GM21717 (cell line): Measurements from ENCODE around the gene TBC1D5.
"Not testable (repeated sequence)": the region's sequence is repeated elsewhere in the genome, so short reads cannot be mapped to it uniquely, and the experiment has no call there.

Experiments used
- ATAC-seq: cut with Tn5 transposase; IDR thresholded peaks from one replicate; pipeline ENCODE4 v1.9.1; 2021; ENCODE audit warnings: mild to moderate bottlenecking, moderate library complexity; ENCODE audit not compliant: unreplicated experiment

TBC1D5 gene

DNA sequence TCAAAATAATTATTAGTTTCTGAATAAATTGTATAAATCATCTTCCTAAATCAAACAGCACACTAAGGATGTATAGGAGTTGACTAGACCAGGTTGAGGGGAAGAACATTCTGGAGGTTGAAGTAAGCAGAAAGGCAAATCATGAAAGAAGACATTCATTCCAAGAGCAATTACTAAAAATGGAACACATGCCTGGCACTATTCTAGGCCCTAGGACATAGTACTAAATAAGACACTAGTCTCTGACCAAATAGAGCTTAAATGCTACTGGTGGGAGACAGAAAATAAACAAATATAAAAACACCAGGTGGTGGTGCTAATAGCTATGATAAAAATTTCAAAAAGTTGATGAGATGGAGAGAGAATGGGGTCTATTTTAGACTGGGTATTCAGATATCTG is 190.1 kb downstream of the TBC1D5 start:
- ATAC-seq = no peak

DNA sequence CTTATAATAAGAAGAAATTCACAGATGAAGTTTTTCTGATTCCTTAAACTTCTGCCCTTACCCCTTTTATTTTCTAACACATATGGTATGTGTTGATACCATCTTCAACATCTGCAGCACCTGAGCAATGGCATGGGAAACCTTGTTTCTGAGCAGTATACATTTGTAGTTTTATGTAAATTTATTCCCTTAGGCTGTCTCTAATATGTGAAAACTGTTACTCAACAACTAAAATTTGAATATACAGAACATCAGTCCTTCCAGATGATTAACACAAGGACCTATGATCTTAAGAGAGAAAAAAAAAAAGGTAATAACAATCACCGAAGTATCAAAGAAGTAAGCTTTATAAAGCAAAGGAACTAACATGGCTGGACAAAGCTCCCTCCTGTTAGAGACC is 190.5 kb downstream of the TBC1D5 start:
- ATAC-seq = no peak

DNA sequence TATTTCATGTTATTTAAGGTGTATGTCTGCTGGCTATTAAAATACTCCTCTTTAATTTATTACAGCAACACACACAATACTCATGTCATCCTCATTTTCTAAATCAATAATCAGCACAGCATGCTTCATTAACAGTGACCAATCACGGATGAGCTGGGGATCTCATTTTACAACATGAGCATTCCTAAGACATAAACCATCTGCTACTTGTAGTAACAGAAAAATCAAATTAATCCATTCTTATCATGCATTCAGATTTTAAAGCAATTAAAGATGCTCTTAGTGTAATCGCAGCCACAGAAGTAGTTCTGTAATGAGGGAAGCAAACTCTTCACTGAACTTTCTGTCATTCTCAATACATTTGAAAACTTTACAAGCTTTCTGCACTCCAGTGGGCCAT is 191.1 kb downstream of the TBC1D5 start:
- no peak for ATAC-seq

DNA sequence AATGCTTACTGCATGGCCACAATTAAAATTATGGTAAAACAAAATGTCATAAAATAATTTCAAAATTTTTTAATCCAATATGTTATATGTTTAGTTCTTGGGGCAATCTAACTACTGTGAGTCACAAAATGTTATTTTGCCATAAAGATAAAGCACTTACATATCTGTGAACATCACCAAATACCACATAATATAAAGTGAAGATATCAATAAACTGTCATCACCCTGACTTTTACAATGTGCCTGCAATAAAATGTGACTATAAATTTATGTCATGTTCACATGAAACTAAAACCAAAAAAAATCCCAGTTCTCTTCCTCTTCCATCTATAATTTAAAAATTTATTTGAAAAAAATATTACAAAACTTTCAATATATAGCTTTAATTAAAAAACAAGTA is 191.8 kb downstream of the TBC1D5 start:
- no peak for ATAC-seq

DNA sequence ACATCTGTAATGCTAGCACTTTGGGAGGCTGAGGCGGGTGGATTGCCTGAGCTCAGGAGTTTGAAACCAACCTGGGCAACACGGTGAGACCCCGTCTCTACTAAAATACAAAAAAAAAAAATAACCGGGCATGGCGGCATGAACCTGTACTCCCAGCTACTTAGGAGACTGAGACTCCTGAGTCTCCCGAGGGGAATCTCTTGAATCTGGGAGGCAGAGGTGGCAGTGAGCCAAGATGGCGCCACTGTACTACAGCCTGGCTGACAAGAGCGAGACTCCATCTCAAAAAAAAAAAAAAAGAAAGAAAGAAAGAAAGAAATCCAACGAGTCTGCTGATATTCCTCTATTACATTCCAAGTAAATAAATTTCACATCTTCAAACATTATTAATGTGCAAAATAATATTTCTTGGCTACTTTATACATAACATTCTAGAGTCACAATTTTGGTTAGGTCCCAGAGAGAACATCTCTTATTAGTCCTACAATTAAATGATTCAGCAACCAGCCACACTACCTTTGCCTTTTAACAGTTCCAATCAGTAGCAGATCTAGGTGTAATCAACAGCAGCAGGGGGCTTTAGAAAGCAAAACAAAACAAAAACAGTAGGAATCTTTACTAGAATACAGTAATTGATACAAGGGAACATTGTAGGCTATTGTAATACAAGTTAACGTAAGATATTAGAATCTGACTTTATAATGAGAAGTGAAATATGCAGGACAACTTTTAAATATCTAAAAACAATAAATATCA is 195.8 kb downstream of the TBC1D5 start:
- ATAC-seq = no peak

DNA sequence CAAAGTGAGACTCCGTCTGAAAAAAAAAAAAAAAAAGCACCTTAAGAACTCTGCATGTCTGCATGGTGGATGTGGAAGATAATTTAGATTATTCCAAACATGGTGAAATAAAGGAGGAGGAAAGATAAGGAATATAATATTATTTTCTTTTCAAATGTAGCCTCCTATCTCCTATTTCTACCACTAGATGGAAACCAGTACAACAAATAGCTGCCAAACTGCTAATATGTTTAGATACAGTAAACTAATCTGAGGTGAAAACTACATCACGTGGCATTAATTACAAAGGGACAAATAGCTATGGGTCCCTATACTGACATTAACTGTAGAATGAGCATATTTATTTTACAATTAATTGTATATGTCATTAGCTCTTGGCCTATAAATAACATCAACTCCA is 197.8 kb downstream of the TBC1D5 start:
- no peak for ATAC-seq

DNA sequence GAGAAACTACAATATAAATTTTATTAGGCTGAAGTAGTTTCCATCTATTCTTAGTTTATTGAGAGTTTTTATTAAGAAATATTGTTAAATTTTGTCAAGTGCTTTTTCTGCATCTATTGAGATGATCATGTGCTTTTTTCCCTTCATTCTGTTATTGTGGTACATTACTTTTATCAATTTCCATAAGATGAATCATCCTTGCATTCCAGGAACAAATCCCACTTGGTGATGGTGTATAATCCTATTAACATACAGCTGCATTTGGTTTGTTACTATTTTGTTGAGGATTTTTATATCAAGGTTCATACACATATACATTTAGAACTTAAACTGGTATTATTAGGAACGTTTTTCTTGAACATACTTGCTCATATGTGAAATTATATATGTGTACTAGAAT is 199.8 kb downstream of the TBC1D5 start:
- no peak for ATAC-seq

DNA sequence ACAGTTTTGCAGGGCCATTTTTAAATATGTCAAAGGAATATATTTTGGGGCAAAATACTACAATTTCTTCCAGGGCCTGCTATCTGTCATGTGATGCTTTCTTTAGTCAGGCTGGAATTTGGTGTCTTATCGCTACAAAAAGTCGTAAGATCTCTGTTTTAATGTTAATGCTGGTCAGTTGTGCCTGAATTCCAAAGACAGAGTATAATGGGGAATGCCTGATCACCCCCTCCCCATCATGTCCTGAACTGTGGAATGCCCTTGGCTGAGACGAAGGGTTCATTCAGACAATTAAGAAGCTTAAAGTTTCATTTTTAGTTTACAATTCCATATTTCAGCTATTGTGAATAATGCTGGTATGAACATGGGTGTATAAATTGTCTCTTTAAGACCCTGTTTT is 203.0 kb downstream of the TBC1D5 start:
- no peak for ATAC-seq

DNA sequence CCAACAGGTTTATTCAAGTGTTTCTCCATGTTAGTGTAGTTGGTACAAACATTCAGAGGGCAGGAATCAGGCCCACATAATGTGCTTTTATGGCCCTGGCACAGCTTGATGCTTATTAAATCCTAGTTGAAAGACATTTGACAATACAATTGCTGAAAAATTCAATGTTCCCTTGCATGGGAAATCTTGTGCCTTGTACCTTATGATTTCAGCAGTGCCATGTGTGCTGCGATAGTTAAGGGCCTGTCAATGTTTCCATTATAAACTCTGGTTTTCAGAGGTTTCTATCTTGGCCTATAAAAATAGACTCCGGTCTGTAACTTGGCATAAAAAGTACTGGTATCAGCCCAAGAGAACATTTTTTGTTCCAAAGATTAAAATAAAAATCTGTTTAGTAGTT is 207.2 kb downstream of the TBC1D5 start:
- no peak for ATAC-seq

DNA sequence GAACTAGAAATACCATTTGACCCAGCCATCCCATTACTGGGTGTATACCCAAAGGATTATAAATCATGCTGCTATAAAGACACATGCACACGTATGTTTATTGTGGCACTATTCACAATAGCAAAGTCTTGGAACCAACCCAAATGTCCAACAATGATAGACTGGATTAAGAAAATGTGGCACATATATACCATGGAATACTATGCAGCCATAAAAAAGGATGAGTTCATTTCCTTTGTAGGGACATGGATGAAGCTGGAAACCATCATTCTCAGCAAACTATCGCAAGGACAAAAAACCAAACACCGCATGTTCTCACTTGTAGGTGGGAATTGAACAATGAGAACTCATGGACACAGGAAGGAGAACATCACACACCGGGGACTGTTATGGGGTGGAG is 210.0 kb downstream of the TBC1D5 start:
- not testable (repeated sequence) for ATAC-seq

DNA sequence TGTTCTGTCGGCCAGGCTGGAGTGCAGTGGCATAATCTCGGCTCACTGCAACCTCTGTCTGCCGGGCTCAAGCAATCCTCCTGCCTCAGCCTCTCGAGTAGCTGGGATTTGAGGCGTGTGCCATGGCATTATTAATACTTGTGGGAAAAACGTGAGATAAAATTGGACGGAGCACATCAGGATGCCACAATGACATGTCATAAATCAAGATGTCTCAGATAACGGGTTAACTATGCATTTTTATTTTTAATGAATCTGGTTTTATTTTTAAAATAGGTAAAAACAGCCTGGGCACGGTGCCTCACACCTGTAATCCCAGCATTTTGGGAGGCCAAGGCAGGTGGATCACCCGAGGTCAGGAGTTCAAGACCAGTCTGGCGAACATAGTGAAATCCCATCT is 212.8 kb downstream of the TBC1D5 start:
- ATAC-seq = no peak

DNA sequence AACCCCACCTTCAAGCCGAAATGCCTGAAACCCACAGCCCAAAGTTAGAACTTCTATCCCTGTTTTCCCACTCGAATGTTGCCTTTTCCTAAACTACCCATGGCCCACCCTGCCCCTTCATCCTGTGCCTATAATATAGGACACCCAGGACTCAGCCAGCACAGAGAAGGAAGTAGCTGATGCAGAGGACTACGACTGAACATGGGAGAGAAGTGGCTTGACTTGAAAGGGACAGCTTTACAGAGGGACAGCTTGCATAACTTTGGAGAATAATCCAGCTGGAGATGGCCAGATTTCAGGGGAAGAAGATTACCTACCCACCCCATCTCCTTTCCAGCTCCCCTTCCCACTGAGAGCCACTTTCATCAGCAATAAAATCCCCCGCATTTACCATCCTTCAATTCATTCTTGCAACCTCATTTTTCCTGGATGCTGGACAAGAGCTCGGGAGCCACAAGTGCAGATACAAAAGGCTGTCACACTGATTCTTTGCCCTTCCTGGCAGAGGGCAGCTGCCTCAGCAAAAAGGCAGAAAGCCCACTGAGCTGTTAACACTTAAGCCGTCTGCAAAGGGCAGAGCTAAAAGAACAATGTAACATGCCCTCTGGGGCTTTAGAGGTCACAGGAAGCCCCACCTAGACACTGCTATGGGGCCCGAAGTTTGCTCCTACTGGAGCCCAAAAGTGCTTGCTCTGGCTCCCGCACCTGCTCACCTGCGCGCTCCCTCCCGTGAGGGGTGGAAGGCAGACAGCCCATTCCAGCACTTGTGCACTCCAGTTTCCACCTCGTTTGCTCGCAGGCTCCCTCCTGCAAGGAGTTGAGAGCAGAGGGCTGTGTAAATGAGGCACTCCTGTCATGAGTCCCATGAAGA is 224.0 kb downstream of the TBC1D5 start:
- ATAC-seq = no peak

DNA sequence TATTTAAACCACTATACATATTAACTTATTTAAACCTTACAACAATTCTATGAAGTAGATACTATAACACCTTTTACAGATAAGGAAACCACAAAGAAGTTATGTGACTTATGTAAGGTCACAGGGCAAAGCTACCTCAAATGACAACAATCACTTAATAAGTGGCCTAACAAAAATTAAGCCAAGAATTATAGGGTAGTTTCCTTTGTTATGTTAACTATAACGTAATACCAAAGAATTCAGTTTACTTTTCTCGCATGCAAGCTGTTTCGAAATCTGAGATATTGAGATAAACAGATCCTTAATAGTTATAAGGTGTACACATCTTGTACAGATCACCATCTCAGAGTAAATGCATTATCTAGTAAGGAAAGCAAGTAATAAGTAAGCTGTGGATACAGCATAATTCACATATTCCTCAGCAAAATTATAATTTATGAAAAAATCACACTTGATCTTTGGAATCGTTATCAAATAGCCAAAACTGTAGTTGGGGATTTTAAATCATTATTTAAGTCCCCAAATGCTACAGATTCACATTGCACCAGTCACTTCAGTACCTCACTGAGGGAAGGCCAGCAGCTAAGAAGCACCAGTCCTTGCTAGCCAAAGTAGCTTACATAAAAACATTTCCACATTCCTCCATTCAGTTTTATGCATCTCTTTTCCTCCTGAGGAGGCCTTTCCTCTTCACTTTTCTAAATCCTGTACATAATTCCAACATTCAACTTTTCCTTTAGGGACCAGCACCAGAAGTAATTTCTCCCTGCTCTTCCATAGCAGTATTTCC is 226.8 kb downstream of the TBC1D5 start:
- no peak for ATAC-seq

DNA sequence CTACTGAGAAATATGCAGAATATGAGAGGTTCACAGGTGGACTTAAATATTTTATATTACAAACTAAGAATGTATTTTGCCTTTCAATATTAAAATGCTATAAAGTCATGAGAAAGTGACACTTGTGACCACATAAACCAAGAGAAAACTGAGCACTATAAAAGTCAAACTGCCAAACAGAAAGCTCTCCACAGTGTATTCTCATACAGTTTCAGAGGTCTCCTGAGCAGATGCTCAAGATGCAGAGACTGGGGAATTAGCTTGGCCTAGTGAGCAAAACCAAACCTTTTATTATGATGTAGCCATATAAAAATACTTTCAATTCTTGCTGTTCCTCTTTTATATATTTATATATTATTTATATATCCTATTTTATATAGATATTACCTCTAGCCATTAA is 227.8 kb downstream of the TBC1D5 start:
- ATAC-seq = no peak

DNA sequence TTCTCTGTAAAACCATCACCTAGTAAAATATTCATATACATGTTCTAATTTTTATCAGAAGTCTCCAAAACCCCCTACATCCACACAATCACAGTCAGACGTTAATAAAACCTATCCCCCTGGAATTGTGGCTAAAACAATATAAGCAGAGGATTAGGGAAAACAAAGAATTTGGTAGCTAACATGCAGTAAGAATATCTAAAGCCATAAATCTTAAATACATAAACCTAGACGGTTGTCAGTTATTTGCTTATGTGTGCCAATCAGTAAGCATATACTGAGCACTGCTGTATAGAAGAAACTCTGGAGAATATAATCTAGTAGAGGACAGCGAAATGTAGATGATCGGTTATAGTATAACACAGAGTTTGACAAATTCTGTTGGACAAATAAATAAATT is 232.2 kb downstream of the TBC1D5 start:
- ATAC-seq = no peak

DNA sequence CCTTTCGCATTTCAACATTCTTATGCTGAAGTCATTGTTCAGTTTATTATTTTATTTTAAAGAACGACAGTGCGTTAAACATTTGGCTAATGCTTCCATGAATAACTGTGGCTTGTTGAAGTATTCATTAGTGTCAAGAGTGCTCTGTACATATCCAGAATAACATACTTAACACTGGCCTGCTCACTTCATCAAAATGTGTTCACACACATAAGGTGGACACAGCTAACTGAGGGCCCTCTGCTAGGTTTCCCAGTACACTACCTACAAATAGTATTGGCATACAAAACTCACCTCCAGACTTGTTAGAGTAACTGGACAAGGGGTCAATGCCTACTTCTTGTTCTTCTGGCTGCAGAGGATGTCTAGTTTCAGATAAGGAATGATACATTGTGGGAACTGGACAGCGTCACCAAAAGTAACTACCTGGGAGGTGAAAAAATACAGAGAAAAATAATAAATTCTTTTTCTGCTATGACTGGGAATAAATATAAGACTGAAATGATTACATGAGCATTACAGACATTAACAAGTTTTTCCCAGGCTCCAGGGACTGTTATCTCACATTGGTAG is 234.2 kb downstream of the TBC1D5 start:
- ATAC-seq = no peak

DNA sequence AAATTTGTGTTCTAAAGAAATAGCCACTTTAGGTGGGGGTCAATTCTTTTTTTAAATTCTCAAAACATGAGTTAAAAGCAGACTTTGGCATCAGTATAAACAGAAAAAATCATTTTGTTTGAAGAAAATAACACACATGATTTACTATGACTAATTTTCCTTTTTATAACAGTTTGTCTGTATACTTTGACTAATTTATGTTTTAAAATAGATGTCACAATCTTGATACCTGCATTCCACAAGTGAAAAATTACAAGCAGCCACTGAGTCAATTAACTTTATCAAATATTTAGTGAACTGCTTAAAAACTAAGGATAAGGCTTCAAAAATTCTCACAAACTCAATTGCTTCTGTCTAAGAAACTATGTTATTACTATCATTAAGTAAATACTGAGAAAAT is 235.0 kb downstream of the TBC1D5 start:
- no peak for ATAC-seq

DNA sequence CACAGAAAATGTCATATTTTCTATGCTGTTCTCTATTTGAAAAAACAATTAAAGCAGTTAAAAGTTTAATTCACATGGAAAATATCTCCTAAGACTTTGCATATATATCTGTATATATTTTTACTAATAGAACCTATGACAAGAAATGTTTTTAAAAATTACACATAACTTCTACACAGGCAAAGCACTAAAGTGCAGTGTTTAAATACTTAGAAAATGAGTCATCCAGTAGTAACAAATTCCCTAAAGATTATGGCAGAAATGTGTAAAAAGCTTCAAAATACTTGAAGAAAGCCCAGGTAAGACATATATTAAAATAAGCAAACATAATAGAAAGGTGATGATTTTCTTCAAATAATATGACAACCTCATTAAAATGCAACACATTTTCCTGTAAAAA is 236.6 kb downstream of the TBC1D5 start:
- no peak for ATAC-seq

DNA sequence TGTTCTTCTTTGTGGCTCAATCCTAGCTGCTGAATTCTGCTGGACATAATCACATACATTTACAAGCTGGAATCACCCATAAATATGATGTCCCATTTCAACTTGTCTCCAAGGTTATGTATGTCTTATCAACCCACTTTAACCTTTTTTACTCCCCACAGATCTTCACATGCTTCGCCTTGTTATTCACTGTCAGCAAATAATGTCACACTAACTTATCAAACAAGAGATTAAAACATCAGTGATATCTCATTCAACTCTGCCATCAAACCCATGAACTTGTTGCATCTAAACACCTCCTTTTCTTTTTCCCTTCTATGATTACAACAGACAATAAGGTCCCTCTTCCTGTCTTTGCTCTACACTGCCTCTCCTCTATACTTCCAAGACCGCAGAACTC is 240.7 kb downstream of the TBC1D5 start:
- ATAC-seq = no peak

DNA sequence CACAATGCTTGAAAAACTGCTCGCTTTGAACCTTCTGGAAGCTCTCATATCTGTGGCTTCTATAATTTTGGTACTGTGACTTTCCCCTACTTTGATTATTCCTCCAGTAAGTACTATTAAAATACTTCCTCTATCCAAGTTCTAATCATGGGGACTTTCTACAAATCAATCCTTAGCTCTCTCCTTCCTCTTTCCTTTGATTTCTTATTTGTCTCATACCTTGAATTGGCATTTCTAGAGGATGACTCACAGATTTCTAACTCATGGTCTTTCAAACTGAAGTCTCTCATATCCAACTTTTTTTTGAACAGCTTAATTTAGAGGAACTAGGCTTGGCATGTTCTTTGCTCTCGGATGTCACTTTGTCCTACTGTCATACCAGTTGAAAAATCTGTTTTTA is 241.8 kb downstream of the TBC1D5 start:
- no peak for ATAC-seq

DNA sequence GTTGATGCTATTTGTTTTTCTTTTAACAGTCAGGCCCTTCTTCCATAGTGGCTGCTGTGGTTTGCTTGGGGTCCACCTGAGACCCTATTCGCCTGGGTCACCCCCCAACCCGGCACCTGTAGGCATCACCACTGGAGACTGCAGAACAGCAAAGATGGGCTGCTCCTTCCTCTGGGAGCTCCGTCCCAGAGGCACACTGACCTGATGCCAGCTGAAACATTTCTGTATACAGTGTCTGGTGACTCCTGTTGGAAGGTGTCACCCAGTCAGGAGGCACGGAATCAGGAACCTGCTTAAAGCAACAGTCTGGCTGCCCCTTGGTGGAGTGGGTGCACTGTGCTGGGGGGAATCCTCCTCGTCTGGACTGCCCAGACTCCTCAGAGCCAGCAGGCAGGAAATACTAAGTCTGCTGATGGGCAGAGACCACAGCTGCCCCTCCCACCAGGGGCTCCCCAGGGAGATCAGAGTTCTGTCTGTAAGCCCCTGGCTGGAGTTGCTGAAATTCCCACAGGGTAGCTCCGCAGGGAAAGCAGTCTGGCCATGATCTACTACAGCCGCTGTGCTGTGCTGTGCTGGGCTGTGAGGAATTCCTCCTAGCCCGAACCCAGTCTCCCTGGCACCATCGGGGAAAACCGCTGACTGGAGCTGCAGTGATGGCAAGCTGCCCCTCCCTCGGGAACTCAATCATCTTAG is 248.2 kb downstream of the TBC1D5 start:
- ATAC-seq = no peak
